GM12865 (cell line): Measurements from ENCODE around the gene DPAGT1.

Source experiments
- DNase-seq: peaks from one replicate; pipeline ENCODE4 v3.0.0; 2010; ENCODE audit warnings: low read depth
- H3K4me3 ChIP-seq: 2 replicates; pipeline ENCODE4 v1.5.1; 2011; ENCODE audit warnings: mild to moderate bottlenecking, low read depth, low read length, control low read depth
- TF ChIP-seq, protein P1 (sequence below): IDR thresholded peaks from 2 replicates; pipeline ENCODE4 v1.5.1; 2011; ENCODE audit warnings: low read length, control low read depth, low read depth, inconsistent platforms; ENCODE audit not compliant: insufficient read depth; ENCODE audit errors: missing control alignments

The DPAGT1 gene

DNA sequence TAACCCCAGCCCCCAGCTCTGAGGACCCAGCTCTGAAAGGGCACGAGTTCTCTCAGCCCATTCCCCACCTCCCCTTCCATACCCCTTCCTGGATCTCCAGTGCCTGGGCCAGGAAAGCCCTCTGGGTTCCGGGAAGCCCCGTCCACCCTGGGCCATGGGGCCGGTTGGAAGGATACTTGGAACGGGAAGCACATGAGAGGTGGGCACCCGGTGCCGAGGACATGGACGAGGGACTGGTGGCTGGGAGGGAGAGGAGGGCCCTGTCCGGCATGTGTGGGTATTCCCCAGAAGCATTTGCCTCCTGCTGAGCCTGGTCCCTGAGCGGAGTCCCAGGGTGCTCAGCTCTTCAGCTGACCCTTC, 14.6 kb upstream of the DPAGT1 start:
- no peak overlapping the region for H3K4me3 ChIP-seq
- no peak for DNase-seq
- TF ChIP-seq, protein P1, sequence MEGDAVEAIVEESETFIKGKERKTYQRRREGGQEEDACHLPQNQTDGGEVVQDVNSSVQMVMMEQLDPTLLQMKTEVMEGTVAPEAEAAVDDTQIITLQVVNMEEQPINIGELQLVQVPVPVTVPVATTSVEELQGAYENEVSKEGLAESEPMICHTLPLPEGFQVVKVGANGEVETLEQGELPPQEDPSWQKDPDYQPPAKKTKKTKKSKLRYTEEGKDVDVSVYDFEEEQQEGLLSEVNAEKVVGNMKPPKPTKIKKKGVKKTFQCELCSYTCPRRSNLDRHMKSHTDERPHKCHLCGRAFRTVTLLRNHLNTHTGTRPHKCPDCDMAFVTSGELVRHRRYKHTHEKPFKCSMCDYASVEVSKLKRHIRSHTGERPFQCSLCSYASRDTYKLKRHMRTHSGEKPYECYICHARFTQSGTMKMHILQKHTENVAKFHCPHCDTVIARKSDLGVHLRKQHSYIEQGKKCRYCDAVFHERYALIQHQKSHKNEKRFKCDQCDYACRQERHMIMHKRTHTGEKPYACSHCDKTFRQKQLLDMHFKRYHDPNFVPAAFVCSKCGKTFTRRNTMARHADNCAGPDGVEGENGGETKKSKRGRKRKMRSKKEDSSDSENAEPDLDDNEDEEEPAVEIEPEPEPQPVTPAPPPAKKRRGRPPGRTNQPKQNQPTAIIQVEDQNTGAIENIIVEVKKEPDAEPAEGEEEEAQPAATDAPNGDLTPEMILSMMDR: no peak

DNA sequence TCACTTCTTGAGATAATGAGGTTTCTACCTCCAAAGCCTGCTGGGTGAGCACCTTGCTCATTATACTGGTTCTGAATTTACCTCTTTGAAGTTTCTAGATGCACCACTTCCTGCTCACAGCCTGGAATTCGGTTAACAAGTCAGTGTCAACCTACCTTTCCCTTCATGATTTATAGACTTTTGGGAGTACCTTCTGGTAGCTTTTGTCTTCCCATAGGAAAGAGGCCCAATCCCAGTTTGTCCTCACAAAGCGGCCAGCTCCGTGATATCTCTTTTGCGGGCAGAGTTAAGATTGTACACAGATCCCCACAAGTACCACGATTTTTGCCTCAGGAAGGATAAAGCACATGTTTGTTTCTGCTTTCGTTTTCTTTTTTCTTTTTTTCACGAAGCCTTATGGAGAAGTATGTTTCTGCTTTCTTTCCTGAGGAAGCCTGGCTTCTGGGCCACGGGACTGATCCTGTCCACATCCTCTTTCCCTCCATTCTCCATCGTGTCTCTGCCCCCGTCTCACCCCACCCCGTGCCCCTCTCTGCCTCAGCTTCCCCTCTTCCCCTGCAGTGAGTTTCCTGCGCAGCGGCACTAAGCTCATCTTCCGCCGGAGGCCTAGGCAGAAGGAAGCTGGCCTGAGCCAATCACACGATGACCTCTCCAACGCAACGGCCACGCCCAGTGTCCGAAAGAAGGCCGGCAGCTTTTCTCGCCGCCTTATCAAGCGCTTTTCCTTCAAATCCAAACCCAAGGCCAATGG, 14.0 kb upstream of the DPAGT1 start:
- no peak for DNase-seq
- no peak overlapping the region for H3K4me3 ChIP-seq
- TF ChIP-seq, protein P1: no peak

DNA sequence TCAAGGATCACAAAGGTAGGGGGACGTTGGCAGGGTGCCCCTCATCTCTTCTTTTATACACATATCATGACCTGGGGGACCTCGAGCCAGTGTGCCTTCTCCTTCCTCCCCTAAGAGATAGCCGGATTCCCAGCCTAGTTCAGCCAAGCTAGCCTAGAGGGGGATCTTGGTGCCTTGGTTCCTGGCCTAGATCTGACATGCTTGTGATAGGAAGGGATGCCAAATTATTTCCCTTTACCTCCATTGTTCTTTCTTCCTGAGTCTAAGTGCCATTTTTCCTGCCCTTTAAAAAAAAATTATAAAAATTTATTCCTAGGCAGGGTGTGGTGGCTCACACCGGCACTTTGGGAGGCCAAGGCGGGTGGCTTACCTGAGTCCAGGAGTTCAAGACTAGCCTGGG, 12.7 kb upstream of the DPAGT1 start:
- DNase-seq: no peak
- no peak overlapping the region for H3K4me3 ChIP-seq
- TF ChIP-seq, protein P1: no peak

DNA sequence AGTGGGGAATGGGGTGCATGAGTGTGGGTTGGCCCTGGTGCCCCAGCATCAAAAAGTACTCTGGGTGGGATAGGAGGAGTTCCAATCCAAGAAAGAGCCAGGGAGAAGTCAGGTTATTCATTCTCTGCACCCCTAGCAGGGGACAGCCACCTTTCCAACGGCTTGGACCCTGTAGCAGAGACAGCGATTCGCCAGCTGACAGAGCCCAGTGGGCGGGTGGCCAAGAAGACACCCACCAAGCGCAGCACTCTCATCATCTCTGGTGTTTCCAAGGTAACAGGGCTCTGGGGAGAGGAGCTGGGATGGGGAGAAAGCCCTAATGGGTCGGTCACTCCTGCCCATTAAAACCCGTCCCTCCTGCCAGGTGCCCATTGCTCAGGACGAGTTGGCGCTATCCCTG, 12.1 kb upstream of the DPAGT1 start:
- TF ChIP-seq, protein P1: no peak
- no peak for DNase-seq
- H3K4me3 ChIP-seq: no peak overlapping the region

DNA sequence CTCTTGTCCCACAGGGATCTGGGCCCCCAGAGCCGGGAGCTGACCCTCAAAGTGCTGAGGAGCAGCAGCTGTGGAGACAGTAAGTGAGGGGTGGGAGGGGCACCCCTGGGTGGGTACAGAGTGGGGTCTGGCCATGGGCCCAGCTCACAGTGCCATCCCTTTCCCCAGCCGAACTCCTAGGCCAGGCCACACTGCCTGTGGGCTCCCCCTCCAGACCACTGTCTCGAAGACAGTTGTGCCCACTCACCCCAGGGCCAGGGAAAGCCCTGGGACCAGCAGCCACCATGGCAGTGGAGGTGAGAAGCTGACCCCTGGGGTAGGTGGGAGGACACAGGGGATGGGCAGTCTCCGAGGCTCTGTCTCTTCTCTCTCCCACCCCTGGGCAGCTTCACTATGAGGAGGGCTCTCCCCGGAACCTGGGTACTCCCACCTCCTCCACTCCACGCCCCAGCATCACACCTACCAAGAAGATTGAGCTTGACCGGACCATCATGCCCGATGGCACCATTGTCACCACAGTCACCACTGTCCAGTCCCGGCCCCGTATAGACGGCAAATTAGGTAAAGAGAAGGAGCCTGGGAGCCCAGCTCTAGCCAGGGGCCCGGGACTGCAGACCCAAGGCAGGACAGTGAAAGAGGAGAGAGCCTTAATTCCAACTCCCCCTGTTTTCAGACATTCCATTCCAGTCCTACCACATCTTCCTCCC, 10.8 kb upstream of the DPAGT1 start:
- no peak overlapping the region for H3K4me3 ChIP-seq
- DNase-seq: no peak
- TF ChIP-seq, protein P1: no peak

DNA sequence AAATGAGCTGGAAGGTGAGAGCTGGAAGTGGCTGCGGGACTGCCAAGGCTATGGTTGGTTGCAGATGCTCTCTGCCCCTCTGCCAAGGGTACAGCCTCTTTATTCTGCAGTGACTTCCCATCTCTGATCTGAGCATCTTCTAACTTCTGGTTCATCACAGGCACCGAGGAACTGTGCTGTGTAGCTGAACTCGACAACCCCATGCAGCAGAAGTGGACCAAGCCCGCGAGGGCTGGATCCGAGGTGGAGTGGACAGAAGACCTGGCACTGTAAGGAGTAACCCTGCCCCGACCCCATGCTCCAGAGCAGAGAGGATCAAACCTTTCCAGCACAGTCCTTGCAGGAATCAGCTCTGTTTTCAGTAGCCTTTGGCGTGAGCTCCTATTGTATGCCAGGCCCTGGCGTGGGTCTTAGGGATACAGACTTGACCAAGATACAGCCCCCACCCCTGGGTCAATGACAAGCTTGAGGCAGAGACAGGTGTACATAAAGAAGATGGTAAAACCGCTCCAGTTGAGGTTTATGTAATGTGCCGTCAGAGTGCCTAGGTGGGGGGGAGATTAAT, 9.8 kb upstream of the DPAGT1 start:
- no peak overlapping the region for H3K4me3 ChIP-seq
- no peak for DNase-seq
- TF ChIP-seq, protein P1: no peak
